DND-41 (cell line): Measurements from ENCODE around the gene MCRIP2.

ENCODE experiments used
- ATAC-seq: fragments of 200-7000 bp; cut with Tn5 transposase; 3 replicates; pipeline ENCODE4 v1.9.1; 2021; ENCODE audit warnings: low read depth; ENCODE audit not compliant: insufficient read depth
- DNase-seq: peaks from one replicate; pipeline ENCODE4 v3.0.0-alpha.2; 2020
- H2AFZ ChIP-seq: 2 replicates; pipeline ENCODE4 v1.6.0; 2012; ENCODE audit warnings: low read depth, low read length
- H3K27ac ChIP-seq: 2 replicates; pipeline ENCODE4 v1.5.1; 2012; ENCODE audit warnings: low read length, inconsistent platforms
- H3K27me3 ChIP-seq: fragments of 200-600 bp; sonication (generic); 2 replicates; pipeline ENCODE4 v1.6.0; 2012; ENCODE audit warnings: low read length, mild to moderate bottlenecking, inconsistent platforms; ENCODE audit not compliant: insufficient read depth, poor library complexity
- H3K36me3 ChIP-seq: 2 replicates; pipeline ENCODE4 v1.5.1; 2012; ENCODE audit warnings: low read length, inconsistent platforms; ENCODE audit not compliant: insufficient read depth
- H3K4me1 ChIP-seq: 2 replicates; pipeline ENCODE4 v1.5.1; 2012; ENCODE audit warnings: mild to moderate bottlenecking, low read length; ENCODE audit not compliant: insufficient read depth
- H3K4me2 ChIP-seq: 2 replicates; pipeline ENCODE4 v1.6.0; 2012; ENCODE audit warnings: mild to moderate bottlenecking, moderate library complexity, low read length, inconsistent platforms; ENCODE audit not compliant: insufficient read depth
- H3K4me3 ChIP-seq, 2 experiments: fragments of 200-600 bp in 1 of 2; shearing (Covaris generic) in 1 of 2; 2 replicates each; pipeline ENCODE4 v1.5.1; 2012 to 2016; ENCODE audit warnings: inconsistent platforms in 2 of 2, low read length in 2 of 2, mild to moderate bottlenecking in 2 of 2, low read depth in 1 of 2, moderate library complexity in 1 of 2
- H3K79me2 ChIP-seq: 2 replicates; pipeline ENCODE4 v1.6.0; 2012; ENCODE audit warnings: low read length, inconsistent platforms; ENCODE audit not compliant: insufficient read depth
- H3K9ac ChIP-seq: 2 replicates; pipeline ENCODE4 v1.6.0; 2012; ENCODE audit warnings: low read depth, mild to moderate bottlenecking, inconsistent platforms, low read length, moderate library complexity
- H3K9me3 ChIP-seq: 2 replicates; pipeline ENCODE4 v1.5.1; 2012; ENCODE audit warnings: low read length, moderate library complexity, mild to moderate bottlenecking, inconsistent platforms; ENCODE audit not compliant: insufficient read depth, severe bottlenecking
- H4K20me1 ChIP-seq: 2 replicates; pipeline ENCODE4 v1.6.0; 2012; ENCODE audit warnings: low read length; ENCODE audit not compliant: insufficient read depth
- EZH2 ChIP-seq: IDR thresholded peaks from 3 replicates; pipeline ENCODE4 v1.6.1; 2012; ENCODE audit warnings: borderline replicate concordance, low read depth, mild to moderate bottlenecking, moderate library complexity, low read length, inconsistent platforms; ENCODE audit not compliant: severe bottlenecking
- TF ChIP-seq, protein P1 (sequence below): IDR thresholded peaks from 2 replicates; pipeline ENCODE4 v1.5.1; 2012; ENCODE audit warnings: borderline replicate concordance, low read length, moderate library complexity, mild to moderate bottlenecking; ENCODE audit not compliant: poor library complexity, severe bottlenecking; ENCODE audit errors: extremely low read depth

The MCRIP2 gene

DNA sequence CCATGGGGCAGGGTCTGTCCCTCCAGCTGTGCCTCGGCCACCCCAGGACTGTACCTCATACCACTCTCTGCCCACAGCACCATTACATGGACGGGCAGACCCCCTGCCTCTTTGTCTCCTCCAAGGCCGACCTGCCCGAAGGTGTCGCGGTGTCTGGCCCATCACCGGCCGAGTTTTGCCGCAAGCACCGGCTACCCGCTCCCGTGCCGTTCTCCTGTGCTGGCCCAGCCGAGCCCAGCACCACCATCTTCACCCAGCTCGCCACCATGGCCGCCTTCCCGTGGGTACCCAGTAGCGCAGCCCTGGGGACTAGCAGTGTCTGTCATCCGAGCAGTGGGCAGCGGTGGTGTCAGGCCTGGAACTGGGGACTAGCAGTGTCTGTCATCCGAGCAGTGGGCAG, 31.2 kb downstream of the MCRIP2 start:
- H3K4me1 ChIP-seq = peaks cover 19% of the 10 kb centered on the region
- peaks cover 57% of the 10 kb centered on the region for H4K20me1 ChIP-seq
- H3K9me3 ChIP-seq = no peaks in the 10 kb centered on the region
- peaks cover 60% of the 10 kb centered on the region for H3K36me3 ChIP-seq
- TF ChIP-seq EZH2 = no peak
- H3K27ac ChIP-seq = no peak overlapping the region
- no peak for ATAC-seq
- H2AFZ ChIP-seq = no peak overlapping the region
- no peak overlapping the region for H3K9ac ChIP-seq
- H3K79me2 ChIP-seq = peaks cover 32% of the 10 kb centered on the region
- DNase-seq = no peak
- no peak overlapping the region for H3K4me2 ChIP-seq
- H3K4me3 ChIP-seq = no peak overlapping the region
- H3K27me3 ChIP-seq = no peaks in the 10 kb centered on the region

DNA sequence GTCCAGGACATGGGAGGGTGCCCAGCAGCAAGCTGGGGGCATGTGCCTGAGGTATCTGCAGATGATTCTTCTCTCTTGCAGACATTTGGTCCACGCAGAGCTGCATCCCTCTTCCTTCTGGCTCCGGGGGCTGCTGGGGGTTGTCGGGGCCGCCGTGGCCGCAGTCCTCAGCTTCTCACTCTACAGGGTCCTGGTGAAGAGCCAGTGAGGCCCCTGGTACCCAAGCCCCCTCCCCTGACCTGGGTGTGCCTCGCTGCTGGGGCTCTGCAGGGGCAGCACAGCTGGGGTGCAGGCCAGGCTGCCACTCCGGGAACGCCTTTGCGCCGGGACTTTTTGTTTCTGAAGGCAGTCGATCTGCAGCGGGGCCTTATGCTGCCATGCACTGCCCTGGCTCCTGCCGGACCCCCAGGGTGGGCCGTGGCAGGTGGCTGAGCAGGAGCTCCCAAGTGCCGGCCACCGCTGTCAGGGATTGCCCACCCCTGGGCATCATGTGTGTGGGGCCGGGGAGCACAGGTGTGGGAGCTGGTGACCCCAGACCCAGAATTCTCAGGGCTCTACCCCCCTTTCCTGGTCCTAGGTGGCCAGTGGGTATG, 31.9 kb downstream of the MCRIP2 start:
- DNase-seq = no peak
- Histone ChIP-seq H3K36me3 (peaks cover 55% of the 10 kb centered on the region), H3K27me3 (no peaks in the 10 kb centered on the region), H3K79me2 (peaks cover 26% of the 10 kb centered on the region), H4K20me1 (peaks cover 58% of the 10 kb centered on the region), H3K9me3 (no peaks in the 10 kb centered on the region), H3K9ac (no peak overlapping the region), H3K4me3 (no peak overlapping the region), H2AFZ (no peak overlapping the region), H3K27ac (no peak overlapping the region), H3K4me2 (no peak overlapping the region), H3K4me1 (peaks cover 18% of the 10 kb centered on the region)
- TF ChIP-seq, protein P1, sequence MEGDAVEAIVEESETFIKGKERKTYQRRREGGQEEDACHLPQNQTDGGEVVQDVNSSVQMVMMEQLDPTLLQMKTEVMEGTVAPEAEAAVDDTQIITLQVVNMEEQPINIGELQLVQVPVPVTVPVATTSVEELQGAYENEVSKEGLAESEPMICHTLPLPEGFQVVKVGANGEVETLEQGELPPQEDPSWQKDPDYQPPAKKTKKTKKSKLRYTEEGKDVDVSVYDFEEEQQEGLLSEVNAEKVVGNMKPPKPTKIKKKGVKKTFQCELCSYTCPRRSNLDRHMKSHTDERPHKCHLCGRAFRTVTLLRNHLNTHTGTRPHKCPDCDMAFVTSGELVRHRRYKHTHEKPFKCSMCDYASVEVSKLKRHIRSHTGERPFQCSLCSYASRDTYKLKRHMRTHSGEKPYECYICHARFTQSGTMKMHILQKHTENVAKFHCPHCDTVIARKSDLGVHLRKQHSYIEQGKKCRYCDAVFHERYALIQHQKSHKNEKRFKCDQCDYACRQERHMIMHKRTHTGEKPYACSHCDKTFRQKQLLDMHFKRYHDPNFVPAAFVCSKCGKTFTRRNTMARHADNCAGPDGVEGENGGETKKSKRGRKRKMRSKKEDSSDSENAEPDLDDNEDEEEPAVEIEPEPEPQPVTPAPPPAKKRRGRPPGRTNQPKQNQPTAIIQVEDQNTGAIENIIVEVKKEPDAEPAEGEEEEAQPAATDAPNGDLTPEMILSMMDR = no peak
- no peak for TF ChIP-seq EZH2
- ATAC-seq = no peak

DNA sequence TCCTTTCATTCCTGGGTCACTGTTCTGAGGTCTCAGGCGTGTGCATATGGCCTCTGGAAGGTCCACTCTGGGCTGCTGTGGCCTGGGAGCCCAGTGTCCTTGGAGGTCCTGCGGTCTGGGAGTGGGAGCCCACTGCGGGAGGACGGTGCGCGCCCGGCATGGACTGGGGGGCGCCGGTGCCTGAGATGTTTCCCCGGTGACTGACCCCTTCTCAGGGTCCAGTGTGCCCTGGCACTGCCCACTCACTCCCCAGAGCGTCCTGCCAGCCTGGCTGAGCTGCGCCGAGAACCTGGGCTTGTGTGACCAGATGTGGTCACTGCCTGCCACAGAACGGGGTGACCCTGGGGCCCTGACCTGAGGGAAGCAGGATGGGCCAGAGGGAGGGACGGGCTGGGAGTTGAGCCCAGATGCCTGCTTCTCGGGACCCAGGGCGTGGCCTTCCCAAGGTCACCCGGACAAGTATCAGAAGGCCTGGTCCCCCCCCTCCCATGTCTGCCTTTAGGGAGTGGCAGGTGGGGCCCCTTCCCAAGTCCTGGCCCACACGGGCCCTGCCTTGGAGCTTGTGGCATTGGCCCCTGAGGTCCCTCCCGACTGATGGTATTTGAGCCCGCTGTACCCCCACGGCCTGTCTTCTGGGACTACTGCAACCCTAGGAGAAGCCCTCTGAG, 32.7 kb downstream of the MCRIP2 start:
- H3K9ac ChIP-seq = no peak overlapping the region
- H4K20me1 ChIP-seq = peaks cover 58% of the 10 kb centered on the region
- H3K4me2 ChIP-seq = no peak overlapping the region
- ATAC-seq = no peak
- H3K27ac ChIP-seq = no peak overlapping the region
- no peak overlapping the region for H2AFZ ChIP-seq
- peaks cover 47% of the 10 kb centered on the region for H3K36me3 ChIP-seq
- no peaks in the 10 kb centered on the region for H3K27me3 ChIP-seq
- H3K79me2 ChIP-seq = peaks cover 17% of the 10 kb centered on the region
- no peak overlapping the region for H3K4me3 ChIP-seq
- TF ChIP-seq, protein P1 = no peak
- TF ChIP-seq EZH2 = no peak
- H3K4me1 ChIP-seq = peaks cover 17% of the 10 kb centered on the region
- no peak for DNase-seq
- no peaks in the 10 kb centered on the region for H3K9me3 ChIP-seq
